TTC549 (cell line): ENCODE results near the gene PRDM7.

Source experiments
- FAIRE-seq: peaks from 2 replicates; lab custom pipeline; 2012; peaks lifted over from hg19 to GRCh38; lab: Jason Lieb, UNC

The PRDM7 gene

DNA sequence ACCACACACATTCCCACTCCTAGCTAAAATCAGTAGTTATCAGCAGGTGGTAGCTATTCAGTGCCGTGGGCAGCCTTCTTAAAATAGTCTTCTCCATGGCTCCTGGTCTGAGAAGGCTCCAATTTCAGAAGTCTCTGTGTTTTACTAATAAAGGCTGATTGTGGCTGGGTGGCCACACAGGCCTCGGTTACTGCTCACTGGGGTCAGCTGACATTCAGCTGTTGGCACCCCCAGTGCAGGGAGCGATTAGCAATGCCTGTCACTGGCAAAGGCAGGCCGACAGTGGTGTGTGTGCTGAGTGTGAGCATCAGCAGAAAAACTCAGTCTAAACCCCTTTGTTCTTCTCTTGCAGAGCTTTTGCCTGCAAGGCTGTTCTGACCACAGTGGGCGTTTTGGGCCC, 41.2 kb downstream of the PRDM7 start:
- FAIRE-seq: no peak

DNA sequence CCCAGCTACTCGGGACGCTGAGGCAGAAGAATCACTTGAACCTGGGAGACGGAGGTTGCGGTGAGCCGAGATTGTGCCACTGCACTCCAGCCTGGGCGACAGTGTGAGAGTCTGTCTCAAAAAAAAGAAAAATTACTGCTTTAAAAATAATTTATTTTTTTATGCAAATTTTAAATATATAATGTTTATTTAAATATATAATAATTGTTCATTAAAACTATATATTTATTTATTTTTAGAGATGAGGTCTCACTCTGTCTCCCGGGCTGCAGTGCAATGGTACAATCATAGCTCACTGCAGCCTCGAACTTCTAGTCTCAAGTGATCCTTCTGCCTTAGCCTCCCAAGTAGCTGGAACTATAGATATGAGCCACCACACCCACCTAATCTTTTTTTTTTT, 42.6 kb downstream of the PRDM7 start:
- no peak for FAIRE-seq

DNA sequence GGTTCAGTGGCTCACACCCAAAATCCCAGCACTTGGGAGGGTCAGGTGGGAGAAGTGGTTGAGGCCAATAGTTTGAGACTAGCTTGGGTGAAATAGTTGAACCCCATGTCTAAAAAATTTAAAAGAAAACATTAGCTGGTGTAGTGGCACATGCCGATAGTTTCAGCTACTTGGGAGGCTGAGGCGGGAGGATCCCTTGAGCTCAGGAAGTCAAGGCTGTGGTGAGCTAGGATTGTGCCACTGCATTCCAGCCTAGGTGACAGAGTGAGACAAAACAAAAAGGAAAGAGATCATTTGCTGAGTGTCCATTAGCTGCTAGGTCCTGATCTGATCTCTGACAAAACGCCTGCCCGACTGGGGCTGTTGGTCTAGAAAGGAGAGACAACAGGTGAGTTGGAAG, 43.7 kb downstream of the PRDM7 start:
- no peak for FAIRE-seq

DNA sequence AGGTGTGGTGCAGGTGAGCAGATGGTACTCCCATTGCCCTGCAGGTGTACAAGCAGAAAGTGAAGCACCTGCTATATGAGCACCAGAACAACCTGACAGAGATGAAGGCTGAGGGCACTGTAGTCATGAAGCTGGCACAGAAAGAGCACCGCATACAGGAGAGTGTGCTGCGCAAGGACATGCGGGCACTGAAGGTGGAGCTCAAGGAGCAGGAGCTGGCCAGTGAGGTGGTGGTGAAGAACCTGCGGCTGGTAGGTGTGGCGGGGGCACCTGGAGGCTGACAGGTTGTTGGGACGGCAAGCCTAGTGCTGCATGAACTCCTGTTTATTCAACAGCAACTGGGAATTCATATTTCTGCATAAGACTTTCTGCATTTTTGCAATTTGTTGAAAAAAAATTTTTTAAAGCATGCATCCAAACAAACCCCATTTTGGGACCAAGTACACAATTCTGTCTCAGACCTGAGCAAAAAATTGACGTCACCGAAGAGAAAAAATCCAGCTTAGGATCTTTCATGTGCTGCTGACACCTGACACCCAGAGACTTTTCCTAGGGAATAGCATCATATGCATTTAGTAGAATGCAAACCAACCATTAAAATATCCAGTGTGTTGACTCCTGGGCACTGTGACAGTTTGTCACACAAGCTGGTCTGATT, 44.3 kb downstream of the PRDM7 start:
- no peak for FAIRE-seq

DNA sequence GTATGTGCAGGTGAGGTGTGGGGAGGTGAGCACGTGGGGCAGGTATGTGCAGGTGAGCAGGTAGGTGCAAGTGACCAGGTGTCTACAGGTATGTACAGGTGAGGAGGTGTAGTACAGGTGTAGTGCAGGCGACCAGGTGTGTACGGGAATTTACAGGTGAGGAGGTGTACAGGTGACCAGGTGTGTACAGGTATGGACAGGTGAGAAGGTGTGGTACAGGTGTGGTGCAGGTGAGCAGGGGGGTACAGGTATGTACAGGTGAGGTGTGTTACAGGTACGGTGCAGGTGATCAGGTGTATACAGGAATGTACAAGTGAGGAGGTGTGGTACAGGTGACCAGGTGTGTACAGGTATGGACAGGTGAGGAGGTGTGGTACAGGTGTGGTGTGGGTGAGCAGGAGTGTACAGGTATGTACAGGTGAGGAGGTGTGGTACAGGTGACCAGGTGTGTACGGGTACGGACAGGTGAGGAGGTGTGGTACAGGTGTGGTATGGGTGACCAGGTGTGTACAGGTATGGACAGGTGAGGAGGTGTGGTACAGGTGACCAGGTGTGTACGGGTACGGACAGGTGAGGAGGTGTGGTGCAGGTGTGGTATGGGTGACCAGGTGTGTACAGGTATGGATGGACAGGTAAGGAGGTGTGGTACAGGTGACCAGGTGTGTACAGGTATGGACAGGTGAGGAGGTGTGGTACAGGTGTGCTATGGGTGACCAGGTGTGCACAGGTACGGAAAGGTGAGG, 45.0 kb downstream of the PRDM7 start:
- no peak for FAIRE-seq

DNA sequence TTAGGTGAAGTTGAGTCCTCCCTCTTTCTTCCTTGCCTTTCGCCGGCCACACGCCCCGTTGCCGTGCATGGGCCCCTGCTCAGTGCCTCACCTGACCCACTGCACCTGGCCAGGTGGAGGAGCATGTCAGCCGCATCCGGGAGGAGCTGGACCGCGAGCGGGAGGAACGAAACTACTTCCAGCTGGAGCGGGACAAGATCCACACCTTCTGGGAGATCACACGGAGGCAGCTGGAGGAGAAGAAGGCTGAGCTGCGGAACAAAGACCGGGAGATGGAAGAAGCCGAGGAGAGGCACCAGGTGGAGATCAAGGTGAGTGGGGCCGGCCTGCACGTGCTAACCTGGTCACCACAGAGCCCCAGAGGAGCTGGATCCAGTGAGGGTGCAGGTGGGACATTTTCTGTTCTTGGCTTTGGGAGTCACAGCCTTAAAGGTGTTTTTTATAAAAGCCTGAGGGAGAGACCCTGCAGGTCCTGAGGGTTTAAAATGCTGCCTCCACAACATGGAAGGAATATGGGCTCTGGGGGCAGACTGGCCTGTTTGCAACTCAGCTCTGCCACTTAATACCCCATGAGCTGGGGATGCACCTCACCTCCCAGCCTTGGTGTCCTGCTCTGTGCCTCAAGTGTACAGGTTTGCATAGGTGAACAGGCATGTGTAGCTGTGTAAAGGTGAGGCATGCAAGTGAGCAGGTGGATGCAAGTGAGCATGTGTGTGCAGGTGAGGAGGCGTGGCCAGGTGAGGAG, 45.8 kb downstream of the PRDM7 start:
- no peak for FAIRE-seq

DNA sequence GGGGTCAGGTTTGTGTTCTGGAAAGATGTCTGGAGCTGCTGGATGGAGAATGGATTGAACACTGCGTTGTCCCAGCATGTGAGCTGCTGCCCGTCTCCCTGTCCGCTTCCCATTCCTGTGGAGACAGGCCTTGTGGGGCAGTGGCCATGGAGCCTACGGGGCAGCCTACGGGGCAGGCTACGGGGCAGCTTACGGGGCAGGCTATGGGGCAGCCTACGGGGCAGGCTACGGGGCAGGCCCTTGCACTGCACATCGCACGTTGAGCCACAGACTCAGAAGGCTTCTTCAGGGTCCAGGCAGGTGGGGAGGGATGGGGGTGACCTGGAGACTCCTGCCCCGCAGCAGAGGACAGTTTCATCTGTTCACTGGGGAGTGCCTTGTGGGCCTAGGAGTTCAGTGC, 48.1 kb downstream of the PRDM7 start:
- FAIRE-seq: no peak

DNA sequence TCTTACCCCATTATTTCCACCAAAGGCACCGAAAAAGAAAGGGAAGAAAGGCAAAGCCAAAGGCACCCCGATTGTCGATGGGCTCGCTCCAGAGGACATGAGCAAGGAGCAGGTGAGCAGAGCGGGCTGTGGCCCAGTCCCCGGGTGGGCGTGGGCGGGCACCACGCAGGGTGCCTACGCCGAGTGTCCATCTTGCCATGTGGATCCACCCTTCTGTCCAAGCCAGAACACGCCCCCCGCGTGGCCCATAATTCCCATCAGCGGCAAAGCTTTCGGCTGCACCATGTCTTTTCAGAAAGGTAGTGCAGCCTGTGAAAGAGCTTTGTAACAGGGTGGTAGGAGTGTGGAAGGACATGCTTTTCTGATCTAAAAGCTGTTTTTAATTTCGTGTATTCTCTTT, 49.5 kb downstream of the PRDM7 start:
- FAIRE-seq: no peak

DNA sequence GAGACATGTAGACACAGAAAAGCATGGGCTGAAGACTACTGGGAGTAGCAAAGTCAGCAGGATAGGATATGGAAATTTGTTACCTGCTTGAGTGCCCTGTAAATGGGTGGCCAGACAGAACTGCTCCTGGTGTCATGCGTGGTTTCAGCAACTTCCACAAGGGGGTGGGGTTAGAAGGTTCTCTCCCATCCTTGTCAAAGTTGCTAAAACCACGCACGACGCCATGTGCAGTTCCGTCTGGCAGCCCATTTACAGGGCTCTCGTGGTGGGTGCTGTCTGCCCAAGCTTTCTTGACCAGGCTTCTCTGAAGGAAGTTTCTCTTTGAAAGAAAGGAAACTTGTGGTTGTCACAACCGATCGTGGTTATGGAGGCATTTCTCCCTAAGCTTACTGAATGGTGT, 51.0 kb downstream of the PRDM7 start:
- FAIRE-seq: no peak

DNA sequence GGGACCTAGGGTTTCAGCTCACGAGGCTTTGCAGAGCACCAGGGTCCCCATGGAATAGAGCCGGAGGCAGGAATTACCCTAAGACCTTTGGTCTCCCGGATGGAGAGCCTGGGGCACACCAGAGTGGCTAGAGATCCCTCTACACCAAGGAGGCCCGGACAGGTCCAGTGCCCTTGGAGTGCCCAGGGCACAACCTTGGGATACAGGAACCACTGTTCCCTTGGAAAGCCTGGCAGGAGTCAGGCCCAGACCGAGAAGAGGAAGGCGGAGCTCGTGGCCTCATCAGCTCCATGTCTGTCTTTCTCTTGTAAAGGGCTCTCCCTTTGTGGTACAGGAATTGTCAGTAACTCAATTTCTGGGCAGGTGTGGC, 54.1 kb downstream of the PRDM7 start:
- no peak for FAIRE-seq

DNA sequence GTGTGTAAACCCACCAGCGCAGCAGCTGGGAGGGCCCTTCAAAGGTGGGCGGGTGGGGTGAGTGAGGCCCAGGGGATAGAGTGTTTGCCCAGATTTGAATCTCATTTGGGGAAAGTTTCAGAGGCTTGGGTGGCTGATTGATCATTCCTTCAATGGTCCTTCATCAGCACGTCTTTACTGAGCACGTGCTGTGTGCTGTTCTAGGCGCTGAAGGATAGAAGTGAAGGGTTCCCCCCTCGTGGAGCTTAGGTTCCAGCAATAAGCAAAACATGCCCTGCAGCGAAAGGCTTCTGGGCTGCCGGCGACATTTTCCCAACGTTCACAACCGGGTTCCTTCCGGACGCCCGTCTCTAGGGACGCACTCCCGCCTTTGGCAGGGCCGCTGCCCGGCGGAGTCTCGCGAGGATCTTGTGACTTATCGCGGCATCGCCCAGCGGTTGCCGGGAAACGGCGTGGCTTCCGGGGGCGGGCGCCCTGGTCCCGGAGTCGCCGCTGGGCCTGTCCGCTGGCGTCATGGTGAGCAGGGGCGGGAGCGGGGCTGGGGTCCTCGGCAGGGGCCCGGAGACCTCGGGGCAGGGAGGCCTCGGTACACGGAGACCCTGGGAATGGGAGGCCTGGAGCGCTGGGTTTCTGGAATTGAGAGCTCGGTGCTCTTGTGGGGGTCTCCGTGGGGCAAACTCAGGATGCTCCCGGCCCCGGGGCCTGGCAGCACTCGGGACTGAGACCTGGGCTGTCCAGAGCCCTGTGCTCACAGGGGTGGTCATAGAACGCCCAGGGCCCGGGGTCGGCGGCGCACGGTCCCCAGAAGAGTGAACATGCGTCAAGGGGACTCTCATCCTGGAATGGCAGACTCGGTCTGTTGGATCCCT, 54.7 kb downstream of the PRDM7 start:
- FAIRE-seq: no peak

DNA sequence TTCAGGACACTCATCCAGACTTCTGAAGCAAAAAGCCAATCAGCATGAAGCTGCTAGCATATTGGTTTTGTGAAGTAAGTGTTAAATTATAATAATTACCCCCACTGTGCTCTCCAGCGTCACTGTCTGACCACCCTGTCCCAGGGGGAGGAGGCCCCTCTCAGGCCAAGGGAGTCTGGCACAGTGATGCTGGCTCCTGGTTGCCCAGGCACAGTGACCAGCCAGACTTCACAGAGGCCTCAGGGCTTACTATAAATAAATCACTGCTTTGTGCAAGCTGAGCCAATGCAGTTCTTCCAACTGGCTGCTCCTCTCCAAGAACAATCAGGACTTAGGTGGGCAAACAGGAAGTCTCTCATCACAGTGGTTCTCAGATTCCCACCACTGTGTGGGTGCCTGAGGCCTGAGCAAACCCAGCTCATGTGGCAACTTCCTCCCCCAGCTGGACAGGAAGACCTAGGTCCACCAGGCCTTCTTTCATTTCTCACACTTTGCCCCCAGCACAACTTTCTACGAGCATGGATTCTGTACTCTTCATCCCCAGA, 56.2 kb downstream of the PRDM7 start:
- no peak for FAIRE-seq

DNA sequence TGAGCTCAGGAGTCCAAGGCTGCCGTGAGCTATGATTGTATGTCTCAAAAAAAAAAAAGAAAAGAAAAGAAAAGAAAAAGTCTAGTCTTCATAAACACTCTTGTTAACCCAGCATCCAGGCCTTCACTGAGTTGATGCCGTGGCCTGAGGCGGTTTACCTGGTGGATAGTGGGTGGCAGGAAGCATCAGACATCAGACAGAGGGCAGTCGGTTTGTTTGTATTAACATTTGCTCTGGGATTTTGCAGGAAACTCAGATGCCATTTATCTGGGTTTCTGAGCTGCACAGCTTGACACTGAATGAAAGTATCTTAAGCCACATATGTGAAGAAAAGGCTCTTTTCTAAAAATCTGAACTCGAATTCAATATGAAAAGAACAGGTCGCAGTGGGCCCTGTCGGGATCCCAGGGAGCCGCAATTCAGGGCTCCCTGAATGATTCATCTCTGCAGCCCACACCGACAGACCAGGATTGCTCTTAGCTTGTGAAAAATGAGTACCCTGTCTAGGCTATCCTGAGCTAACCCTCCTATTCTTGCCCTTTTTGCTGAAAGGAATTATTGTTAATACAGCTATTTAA, 56.8 kb downstream of the PRDM7 start:
- no peak for FAIRE-seq

DNA sequence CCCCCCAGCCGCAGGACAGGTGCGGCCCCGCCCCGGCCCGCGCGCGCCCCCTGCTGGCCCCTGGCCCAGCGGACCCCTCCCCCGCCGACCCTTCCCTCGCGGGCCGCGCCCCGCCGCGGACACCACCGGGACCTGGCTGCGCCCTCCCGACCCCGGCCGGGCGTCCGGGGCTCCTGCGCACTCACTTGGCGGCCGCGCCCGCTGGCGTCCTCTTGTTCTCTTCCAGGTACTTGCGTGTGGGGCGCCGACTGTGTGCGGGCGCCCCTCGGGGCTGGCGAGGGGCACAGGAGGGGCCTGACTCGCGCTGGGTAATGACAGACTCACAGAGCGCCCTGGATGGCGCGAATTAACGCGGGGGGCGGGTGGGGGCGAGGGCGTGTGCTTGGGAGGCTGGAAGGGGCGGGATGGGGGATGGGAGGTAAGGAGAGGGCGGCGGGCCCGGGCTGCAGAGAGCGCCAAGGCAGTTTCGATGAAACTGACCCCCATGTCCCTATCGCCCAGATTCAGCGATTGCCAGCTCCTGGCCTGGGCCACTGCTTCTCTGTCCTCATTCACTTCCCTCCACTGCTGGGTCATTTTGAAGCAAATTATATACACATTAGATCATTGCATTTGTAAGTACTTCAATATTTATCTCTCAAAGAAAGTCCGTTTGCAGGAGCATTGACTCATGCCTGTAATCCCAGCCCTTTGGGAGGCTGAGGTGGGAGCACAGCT, 57.4 kb downstream of the PRDM7 start:
- no peak for FAIRE-seq

DNA sequence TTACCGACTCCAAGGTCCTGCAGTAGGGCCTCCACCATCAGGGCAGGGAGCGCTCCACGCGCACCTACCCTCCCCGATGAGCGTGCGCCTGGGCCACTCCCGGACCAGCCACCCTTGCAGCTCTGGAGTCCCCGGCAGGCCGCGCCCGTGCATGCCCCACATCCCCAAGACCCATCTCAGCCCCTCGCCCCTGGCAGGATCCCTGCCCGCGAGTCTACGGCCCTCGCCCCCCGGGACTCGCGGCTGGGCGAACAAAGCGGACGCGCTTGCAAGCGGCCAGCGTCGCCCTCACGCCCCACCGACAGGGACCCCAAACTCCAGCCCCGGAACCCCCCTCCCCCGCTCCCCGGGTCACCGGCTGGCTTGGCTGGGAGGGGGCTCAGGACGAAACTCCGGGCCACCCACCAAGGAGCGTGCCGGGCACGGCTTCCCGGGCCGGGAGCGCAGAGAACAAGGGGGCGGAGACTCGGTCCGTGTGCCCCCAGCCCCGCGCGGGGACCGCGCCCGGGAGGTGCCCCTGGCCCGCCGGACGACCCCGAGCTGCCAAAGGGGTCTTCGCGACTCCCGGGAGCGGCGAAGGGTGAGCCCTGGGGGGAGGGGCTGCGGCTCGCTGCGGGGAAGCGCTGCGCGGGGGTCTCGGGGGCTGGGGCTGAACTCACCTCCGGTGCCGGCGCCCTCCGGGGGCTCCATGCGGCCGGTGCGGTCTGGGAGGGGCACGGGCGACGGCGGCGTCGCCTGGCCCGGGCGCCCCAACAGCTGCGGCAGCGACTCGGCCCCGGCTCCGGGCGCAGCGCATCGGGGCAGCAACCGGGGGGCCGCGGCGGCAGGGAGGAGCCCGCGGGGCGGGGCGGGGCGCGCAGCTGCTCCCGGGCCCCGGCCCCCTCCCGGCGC, 58.2 kb downstream of the PRDM7 start, which contains the start of gene DBNDD1:
DBNDD1 (minus strand) TSS at position 805 of the 891 bp plus-strand sequence; CDS start at position 690, 115 bp downstream.
- FAIRE-seq: no peak

DNA sequence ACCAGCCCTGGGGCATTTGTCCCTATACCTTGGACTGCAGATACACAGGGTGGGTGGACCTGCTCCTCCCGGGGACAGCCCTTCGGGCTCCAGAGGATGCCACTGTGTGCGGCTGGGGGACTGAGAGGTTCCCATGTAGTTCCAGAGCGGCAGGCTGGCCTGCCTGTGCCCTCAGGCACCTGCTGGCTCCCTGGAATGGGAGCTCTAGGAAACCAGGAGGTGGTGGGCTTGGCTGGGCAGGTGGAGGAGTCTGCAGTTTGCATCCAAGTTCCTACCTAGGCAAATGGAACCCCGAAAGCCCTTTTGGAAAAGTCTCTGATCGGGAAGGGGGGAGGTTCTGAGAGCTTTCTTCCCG, 58.9 kb downstream of the PRDM7 start:
- FAIRE-seq: no peak

DNA sequence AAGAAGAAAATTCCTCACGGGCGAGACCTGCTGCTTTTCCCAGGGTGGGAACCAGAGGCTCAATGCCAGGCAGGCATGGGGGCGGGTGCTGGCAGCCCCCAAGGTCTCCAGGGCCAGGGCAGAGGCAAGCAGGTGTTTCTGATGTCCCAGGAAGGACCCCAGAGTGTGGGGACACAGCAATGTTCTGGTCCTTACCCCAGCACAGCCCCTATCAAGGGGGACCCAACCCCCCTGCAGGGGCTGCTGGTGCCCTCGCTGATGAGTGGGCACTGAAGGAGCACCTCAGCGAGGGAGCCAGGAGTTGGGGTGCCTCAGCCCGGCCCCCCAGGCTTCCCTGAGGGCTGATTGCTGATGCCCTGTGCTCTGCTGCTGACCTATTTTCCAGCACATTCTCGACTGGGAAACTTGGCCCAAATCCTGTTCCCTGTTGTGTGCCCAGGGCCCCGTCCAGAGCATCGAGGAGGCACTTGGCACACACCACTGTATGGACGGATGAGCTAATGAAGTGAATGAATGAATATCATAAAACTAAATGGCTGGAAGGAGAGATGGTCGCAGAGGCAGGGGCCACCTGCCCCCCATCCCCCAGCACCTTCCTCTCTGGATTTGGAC, 60.7 kb downstream of the PRDM7 start:
- FAIRE-seq: no peak

DNA sequence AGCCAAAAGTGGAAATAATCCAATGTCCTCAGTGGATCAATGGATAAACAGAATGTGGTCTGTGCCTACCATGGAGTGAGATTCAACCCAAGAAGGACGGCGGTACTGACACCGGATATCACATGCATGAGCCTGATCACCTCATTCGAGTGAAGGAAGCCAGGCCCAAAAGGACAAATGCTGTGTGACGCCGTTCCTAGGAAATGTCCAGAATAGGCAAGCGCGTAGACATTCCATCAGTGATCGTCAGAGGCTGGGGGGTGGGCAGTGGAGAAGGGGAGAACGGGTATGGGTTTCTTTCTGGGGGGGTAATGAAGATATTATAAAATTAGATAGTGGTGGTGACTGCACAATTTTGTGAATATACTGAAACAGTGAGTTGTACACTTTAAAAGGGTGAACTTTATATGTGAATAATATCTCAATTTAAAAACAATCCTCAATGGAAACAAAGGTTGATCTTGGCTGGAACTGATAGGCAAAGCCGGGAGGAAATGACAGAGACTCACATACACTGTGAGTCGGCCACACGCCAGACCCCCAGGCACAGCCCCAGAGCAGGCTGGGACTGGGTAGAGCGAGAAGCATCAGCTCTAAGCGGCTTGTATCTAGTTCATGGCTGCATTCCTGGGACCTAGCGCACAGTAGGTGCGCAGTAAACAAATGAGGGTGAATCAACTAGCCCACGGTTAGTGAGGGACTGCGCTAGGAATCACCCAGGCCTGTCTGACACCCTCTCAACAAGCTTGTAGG, 61.4 kb downstream of the PRDM7 start:
- no peak for FAIRE-seq
